ENCODE data around the gene KAZN.

KAZN gene

DNA sequence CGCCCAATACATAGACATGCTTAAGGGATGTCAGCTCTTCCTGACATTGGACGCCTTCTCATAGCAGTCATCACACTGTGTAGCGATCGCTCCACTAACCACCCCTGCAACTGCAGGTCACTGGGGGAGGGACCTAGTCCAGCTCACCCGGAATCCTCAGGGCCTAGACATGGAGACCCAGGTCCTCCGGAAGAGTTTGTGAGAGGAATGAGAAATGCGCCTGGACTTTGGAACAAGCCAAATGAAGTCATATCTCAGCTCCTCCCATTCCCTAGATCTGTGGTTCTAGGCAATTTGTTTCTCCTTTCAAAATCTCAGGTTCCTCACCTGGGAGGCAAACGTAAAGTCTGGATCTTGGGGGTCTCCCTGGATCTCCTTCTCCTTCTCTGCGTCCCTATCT, 253.3 kb downstream of the KAZN start:
- H3K27ac Mint-ChIP-seq = no peak overlapping the region
- H3K9me3 Mint-ChIP-seq = no peaks in the 10 kb centered on the region
- H3K4me3 Mint-ChIP-seq = no peak overlapping the region
- H3K27me3 Mint-ChIP-seq = no peaks in the 10 kb centered on the region
- no peak for ATAC-seq
- H3K36me3 Mint-ChIP-seq = no peaks in the 10 kb centered on the region
- no peaks in the 10 kb centered on the region for H3K4me1 Mint-ChIP-seq

DNA sequence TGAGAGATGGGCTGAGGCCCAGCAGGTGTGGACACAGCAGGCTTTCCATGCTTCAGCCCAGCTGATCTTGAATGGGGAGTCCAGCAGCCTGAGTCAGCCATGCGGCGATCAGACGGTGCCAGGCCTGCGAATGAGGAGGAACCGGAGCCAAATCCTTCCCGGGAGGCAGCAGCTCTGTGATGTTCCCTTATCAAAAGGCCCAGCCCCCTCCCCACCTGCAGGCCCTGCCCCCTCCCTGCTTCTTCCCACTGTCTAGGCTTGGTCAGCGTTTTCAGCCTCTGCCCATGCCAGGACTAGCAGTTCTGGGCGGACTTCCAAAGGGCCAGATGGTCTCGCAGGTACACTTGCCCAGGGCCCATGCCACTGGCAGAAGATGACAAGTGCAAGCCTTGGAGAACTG, 253.8 kb downstream of the KAZN start:
- H3K27me3 Mint-ChIP-seq = no peaks in the 10 kb centered on the region
- H3K27ac Mint-ChIP-seq = no peak overlapping the region
- H3K4me1 Mint-ChIP-seq = no peaks in the 10 kb centered on the region
- no peak overlapping the region for H3K4me3 Mint-ChIP-seq
- ATAC-seq = no peak
- H3K36me3 Mint-ChIP-seq = no peaks in the 10 kb centered on the region
- H3K9me3 Mint-ChIP-seq = no peaks in the 10 kb centered on the region

DNA sequence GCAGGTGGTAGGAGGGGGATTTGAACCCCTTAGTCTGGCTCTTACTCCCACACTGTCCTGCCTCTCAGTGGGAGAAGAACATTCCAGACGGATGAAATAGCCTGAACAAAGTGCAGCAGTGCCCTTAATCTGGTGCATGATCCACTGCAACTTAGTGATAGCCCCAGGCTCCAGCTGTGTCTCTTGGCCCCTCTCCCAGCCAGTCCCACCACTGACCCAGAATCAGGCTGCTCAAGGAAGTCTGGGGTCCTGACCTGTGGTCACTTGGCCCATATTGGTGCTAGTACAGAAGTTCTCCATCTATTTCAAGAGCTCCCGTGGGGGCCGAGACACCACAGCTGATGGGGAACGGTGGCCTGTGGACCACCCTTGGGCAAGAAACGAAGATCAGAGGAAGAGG, 255.0 kb downstream of the KAZN start:
- no peak overlapping the region for H3K4me3 Mint-ChIP-seq
- H3K4me1 Mint-ChIP-seq = no peaks in the 10 kb centered on the region
- no peaks in the 10 kb centered on the region for H3K36me3 Mint-ChIP-seq
- no peaks in the 10 kb centered on the region for H3K27me3 Mint-ChIP-seq
- H3K27ac Mint-ChIP-seq = no peak overlapping the region
- H3K9me3 Mint-ChIP-seq = no peaks in the 10 kb centered on the region
- ATAC-seq = no peak

DNA sequence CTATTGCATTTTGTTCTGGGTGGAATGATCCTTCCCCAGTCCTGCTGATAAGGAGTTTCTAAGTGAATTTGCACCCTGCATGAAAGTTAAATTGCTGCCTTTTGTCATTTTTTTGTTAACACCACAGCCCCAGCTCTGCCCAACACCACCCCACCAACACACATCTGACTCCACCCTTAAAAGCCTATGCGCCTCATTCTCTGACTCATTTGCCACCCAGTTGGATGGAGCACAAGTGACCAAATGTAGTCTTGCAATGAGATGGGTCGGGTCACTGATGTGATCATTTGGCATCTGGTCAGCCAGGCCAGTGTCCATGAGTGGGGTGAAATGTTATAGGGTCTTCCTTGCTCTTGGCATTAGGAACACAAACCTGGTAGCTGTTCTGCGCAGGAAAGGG, 256.8 kb downstream of the KAZN start:
- Mint-ChIP-seq H3K4me3 (no peak overlapping the region), H3K27ac (no peak overlapping the region), H3K36me3 (no peaks in the 10 kb centered on the region), H3K27me3 (peaks cover 7% of the 10 kb centered on the region), H3K4me1 (no peaks in the 10 kb centered on the region), H3K9me3 (no peaks in the 10 kb centered on the region)
- ATAC-seq = no peak

DNA sequence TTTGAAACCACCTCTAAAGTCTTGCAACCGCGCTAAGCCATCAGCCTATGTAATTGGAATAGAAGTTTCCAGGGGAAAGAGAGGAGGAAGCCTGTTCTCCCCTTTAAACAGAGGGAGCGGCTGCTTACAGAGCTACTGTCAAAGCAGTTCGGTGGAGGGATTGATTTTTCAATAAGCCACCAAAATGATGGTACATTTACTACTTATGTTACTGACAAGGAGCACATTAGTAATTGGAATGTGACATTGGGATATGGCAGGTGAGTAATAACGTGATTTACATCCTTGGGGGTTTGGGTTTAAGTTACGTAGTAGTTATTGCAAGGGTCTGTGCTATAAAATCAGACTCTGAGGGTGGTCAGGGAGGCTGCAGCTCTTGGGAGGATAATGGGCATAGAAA, 257.3 kb downstream of the KAZN start:
- ATAC-seq = no peak
- no peaks in the 10 kb centered on the region for H3K4me1 Mint-ChIP-seq

DNA sequence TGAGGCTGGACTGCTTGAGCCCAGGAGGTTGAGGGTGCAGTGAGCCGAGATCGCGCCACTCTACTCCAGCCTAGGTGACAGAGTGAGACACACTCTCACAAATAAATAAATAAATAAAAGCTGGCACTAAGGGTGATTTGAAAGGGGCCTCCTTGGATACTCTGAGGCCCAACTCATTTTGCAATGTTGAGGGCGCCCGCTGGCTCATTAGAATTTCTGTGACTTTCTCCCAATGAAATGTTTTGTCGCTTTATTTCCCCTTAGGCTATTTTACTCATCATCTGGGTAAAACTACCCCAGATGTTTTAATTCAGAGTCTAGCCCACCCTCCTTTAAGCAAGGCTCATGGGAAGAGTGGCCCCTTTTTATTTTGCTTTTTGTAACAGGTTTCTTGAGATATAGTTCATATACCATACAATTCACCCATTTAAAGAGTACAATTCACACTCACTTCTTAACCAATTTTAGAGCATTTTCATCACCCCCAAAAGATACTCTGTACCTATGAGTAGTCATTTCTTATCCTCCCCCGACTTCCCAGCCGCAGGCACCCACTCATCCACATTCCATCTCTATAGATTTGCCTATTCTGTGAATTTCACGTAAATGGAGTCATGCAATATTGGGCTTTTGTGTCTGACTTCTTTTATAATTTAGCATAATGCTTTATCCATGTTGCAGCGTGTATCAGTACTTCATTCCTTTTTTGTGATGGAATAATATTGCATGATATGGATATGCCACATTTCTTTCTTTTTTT, 259.1 kb downstream of the KAZN start:
- ATAC-seq = no peak
- H3K36me3 Mint-ChIP-seq = no peaks in the 10 kb centered on the region
- H3K4me3 Mint-ChIP-seq = no peak overlapping the region
- peaks cover 14% of the 10 kb centered on the region for H3K27me3 Mint-ChIP-seq
- no peak overlapping the region for H3K27ac Mint-ChIP-seq
- no peaks in the 10 kb centered on the region for H3K9me3 Mint-ChIP-seq
- no peaks in the 10 kb centered on the region for H3K4me1 Mint-ChIP-seq

More for the DNA sequence above, 257.3 kb downstream of the KAZN start:
- Mint-ChIP-seq H3K27ac (no peak overlapping the region), H3K27me3 (peaks cover 9% of the 10 kb centered on the region), H3K9me3 (no peaks in the 10 kb centered on the region), H3K4me3 (no peak overlapping the region), H3K36me3 (no peaks in the 10 kb centered on the region)

DNA sequence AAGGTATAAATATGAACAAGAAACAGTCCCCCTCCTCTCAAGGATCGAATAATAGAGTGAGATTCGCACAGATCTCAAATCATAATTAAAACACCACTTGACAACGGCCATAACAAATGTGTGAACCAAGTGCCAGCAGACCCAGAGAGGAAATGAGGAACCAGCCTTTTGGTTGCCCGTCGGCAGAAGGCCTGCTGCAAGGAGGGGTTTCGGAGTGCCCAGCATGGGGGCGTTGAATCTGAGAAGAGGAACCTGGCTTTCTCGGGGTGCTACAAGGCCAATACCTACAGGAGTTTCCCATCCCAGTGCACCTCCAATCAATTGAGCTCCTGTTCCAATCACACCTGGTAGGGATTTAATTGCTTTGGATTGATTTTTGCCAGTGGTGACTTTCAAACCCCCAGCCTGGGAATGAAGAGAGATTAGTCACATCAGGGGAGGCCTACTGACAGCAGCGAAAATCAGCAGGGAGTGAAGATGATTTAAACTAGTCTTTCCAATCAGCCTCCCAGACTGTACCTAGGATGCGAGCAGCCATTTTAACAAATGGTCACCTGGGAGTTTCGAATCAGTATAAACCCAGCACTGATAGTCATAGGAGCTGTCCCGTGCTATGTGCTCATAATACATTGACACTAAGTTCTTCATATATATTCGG, 263.8 kb downstream of the KAZN start:
- Mint-ChIP-seq H3K36me3 (no peaks in the 10 kb centered on the region), H3K4me3 (no peak overlapping the region), H3K27me3 (peaks cover 45% of the 10 kb centered on the region), H3K4me1 (no peaks in the 10 kb centered on the region), H3K27ac (no peak overlapping the region), H3K9me3 (no peaks in the 10 kb centered on the region)
- ATAC-seq = no peak

DNA sequence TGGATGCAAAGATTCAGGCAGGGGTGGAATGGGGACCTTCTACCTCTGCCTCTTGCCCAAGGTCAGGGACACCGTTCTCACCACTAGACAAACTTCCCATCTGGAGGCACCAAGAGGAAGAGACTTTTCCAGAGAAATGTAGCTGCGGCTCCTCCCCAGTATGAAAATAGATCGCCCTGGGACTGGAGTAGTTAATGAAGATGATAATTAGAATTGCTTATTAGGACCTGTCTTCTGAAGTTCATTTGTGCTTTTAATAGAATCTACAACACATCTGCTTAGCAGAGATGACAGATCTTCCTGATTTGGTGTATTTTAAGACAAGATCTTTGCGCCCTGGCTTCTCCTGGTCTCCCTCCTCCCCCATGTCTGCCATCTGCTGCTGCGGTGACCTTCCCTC, 266.6 kb downstream of the KAZN start:
- Mint-ChIP-seq H3K36me3 (no peaks in the 10 kb centered on the region), H3K27me3 (peaks cover 40% of the 10 kb centered on the region), H3K4me1 (no peaks in the 10 kb centered on the region), H3K4me3 (no peak overlapping the region), H3K9me3 (no peaks in the 10 kb centered on the region), H3K27ac (no peak overlapping the region)
- no peak for ATAC-seq

DNA sequence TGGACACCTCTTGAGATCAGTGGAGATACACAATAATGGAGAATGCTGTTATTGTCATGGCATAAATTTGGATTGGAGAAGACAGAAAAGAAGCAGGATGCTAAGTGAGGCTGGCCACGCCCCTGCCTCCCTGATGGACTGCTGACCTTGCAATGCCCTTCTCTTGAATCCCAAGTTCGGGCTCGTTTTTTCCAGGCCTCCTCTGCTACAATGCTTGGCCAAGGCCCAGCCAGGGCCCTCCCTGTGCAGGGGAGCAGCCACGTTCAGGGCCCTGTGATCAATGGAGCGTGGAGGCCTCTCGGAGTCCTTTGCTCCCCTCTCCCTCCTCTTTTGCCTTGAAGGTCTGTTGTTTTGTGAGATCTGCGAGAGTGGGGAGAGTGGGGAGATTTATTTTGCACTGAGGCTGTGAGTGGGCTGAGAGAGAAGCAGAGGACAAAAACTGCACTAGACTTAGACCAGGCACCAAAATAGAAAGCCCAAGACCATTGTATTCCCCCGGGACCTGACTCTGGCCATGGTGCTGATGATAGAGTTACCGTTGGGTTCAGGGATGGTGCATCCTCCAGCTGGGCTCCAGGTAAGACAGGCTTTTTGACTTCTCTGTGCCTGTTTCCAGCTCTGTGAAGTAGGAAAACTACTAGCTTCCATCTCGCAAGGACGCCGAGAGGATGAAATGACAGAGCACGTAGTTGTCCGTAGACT, 268.6 kb downstream of the KAZN start:
- no peaks in the 10 kb centered on the region for H3K4me1 Mint-ChIP-seq

DNA sequence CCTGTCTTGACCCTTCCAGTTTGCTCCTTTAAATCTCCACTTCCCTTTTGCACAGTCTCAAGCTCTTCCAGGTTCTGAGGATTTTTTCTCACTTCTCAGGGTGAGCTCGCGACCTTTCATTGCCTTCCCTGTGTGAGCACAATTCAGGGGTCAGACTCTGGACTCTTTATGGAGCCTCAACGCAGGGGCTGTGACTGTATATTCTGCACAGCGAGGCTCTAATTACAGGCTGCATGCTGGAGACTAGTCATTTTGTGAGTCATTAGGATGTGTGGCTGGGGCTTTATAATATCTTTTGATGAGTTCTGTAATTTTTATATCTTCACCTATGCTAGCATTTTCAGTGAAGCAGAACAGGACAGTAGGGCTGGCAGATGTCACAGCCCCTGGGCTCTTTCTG, 270.7 kb downstream of the KAZN start:
- H3K27me3 Mint-ChIP-seq = peaks cover 22% of the 10 kb centered on the region
- no peak overlapping the region for H3K4me3 Mint-ChIP-seq
- no peaks in the 10 kb centered on the region for H3K9me3 Mint-ChIP-seq
- H3K36me3 Mint-ChIP-seq = no peaks in the 10 kb centered on the region
- H3K4me1 Mint-ChIP-seq = no peaks in the 10 kb centered on the region
- ATAC-seq = no peak
- no peak overlapping the region for H3K27ac Mint-ChIP-seq

More for the DNA sequence above, 268.6 kb downstream of the KAZN start:
- Mint-ChIP-seq H3K9me3 (no peaks in the 10 kb centered on the region), H3K27ac (no peak overlapping the region), H3K4me3 (no peak overlapping the region), H3K27me3 (peaks cover 34% of the 10 kb centered on the region), H3K36me3 (no peaks in the 10 kb centered on the region)
- ATAC-seq = no peak

DNA sequence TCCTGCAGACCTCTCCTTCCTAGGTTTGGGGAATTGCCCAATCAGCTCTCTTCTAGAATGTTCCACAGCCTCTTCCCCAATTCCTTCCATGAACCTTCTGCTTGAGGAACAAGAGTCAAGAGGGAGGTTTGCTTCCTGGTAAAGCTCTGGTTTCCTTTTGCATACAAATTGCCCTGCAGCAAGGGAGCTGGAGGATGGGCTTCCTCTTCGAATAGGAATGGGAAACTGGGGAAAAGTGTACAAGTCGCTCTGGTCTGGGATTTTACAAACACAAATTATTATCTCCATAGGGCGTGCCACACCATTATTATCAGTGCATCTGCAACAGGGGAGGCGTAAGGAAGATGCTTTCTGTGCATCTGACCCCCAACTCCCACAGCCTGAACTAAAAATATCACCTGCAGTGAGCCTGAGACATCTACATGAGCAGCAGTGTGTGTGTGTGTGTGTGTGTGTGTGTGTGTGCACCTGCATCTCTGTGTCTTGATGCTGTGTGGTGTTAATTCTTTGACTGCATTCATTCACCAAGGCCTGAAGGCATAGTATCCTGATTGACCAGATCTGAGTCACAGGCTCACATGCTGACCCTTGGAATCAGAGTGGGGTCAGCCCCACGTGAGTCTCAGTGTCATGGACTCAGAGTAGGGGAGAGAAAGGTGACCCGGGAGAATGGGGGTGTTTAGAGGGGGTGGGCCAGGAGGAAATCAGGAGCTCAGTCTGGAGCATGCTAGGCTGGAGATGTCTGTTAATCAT, 272.9 kb downstream of the KAZN start:
- peaks cover 7% of the 10 kb centered on the region for H3K27me3 Mint-ChIP-seq
- no peak overlapping the region for H3K27ac Mint-ChIP-seq
- no peaks in the 10 kb centered on the region for H3K36me3 Mint-ChIP-seq
- no peaks in the 10 kb centered on the region for H3K4me1 Mint-ChIP-seq
- ATAC-seq = no peak
- no peaks in the 10 kb centered on the region for H3K9me3 Mint-ChIP-seq
- H3K4me3 Mint-ChIP-seq = no peak overlapping the region

DNA sequence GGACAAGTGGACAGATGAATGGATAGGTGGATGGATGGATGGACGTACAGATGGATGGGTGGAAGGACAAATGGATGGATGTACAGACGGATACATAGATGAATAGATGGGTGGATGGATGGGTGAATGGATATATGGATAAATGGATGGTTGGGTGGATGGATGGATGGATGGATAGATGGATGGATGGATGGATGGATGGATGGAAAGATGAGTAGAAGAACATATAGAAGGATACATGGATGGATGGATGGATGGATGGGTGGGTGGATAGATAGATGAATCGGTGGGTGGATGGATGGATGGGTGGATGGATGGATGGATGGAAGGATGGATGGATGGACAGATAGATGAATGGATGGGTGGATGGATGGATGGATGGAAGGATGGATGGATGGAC, 274.3 kb downstream of the KAZN start:
- no peak for ATAC-seq
- Mint-ChIP-seq H3K27me3 (no peaks in the 10 kb centered on the region), H3K4me1 (no peaks in the 10 kb centered on the region), H3K4me3 (no peak overlapping the region), H3K9me3 (no peaks in the 10 kb centered on the region), H3K27ac (no peak overlapping the region), H3K36me3 (no peaks in the 10 kb centered on the region)

DNA sequence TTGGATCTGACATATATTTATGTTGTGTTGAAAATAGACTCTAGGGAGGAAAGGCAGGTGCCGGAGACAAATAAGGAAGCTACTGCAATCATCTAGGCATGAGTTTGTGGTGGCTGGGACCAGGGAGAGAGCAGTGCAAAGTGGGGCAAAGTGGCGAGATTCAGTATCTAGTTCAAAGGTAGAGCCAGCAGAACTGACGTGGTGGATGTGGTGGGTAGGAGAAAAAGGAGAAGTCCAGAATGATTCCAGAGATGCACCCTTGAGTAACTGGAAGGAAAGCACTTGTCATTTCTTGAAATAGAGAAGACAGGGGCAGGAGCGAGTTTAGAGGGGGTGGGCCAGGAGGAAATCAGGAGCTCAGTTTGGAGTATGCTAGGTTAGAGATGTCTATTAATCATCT, 275.2 kb downstream of the KAZN start:
- H3K27me3 Mint-ChIP-seq = no peaks in the 10 kb centered on the region
- no peak for ATAC-seq
- H3K27ac Mint-ChIP-seq = no peak overlapping the region
- H3K4me1 Mint-ChIP-seq = no peaks in the 10 kb centered on the region
- H3K36me3 Mint-ChIP-seq = no peaks in the 10 kb centered on the region
- H3K4me3 Mint-ChIP-seq = no peak overlapping the region
- no peaks in the 10 kb centered on the region for H3K9me3 Mint-ChIP-seq

DNA sequence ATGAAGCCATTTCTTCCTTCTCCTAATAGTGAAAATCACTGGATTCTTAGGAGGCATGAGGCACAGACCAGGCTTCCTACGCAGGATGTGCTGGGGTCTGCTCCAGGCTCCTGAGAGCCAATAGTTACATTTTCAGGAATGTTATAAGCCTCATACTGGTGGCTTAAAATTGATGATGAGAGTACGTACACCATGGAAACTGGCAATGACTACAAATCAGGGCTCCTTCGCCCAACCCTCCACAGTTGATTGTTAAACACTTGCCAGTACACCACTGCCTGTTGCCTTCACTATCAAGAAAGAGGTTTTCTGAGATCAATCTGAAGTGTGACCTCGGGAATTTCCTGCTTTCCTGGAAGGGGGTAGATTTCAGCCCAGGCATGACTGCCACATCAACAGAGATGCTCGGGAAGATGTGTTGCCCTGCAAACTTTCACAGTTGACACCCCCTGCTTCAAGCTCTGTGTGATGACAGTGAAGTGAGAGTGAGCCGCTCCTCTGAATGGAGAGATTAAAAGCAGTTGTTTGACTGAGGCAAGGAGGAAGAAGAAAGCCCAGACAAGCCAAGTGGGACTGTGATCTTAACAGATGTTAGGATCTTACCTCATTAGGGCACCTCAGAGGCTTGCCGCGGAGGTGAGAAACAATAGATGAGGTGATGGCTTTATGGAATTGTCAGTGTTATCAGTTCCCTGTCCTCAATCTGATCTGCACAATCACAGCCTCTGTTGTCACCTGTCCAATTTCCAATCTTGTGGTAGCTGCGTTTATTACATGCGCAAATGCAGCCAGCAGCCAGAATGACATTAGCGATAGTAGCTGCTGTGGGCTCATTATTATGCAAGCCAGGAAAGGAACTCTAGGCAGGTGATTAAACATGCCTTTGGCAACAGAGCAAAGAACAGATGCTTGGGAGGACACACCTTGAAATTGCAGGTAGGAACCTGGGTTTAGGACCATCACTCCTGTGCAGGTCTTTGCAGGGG, 277.3 kb downstream of the KAZN start:
- Mint-ChIP-seq H3K4me3 (no peak overlapping the region), H3K9me3 (no peaks in the 10 kb centered on the region), H3K27me3 (no peaks in the 10 kb centered on the region), H3K36me3 (no peaks in the 10 kb centered on the region), H3K27ac (no peak overlapping the region), H3K4me1 (no peaks in the 10 kb centered on the region)
- ATAC-seq = no peak

Data from stimulated activated memory B cell treated with anti-CD40 and anti-IgM and Interleukin-4, amounts not matched to agents 10 μg/mL and 1 μg/mL and 100 μg/mL, for 72 hours (primary cell).